Hypothalamus (tissue), 51 donors: ENCODE measurements around the gene HPCAL1.
A peak's percentile ranks its signal among the peaks of the same experiment; 100 is the strongest.
"Not testable (repeated sequence)": the region's sequence is repeated elsewhere in the genome, so short reads cannot be mapped to it uniquely, and the experiment has no call there.

ENCODE experiments used
- DNase-seq, 51 donors: peaks; one replicate each; lab custom pipeline; 2025; lab: John Stamatoyannopoulos, UW

Gene HPCAL1

GRCh38 chr2:10432311-10433181 is 129.8 kb downstream of the HPCAL1 start:
- no peak for DNase-seq

- DNase-seq: no peak
Measured at GRCh38 chr2:10433264-10433946, 130.7 kb downstream of the HPCAL1 start.

- DNase-seq: no peak
Measured at GRCh38 chr2:10433947-10434885, 131.5 kb downstream of the HPCAL1 start.

GRCh38 chr2:10434886-10435819 is 132.4 kb downstream of the HPCAL1 start:
- DNase-seq: peak in 44 of 51 donors; percentile 12 to 81 (median 50)

GRCh38 chr2:10435820-10436204 is 133.1 kb downstream of the HPCAL1 start:
- DNase-seq: no peak

- no peak for DNase-seq
Measured at GRCh38 chr2:10436583-10437110, 133.9 kb downstream of the HPCAL1 start.

DNA sequence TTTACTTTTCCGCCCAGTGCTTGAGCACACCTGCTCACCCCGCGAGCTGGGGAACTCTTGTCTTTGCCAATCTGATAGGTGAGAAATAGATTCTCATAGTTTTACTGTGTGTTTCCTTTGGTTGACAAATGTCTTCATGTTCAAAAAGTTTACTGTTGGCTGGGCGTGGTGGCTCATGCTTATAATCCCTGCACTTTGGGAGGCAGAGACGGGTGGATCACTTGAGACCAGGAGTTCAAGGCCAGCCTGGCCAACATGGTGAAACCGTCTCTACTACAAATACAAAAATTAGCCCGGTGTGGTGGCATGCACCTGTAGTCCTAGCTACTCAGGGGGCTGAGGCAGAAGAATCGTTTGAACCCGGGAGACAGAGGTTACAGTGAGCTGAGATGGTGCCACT is 135.1 kb downstream of the HPCAL1 start:
- DNase-seq: no peak

DNA sequence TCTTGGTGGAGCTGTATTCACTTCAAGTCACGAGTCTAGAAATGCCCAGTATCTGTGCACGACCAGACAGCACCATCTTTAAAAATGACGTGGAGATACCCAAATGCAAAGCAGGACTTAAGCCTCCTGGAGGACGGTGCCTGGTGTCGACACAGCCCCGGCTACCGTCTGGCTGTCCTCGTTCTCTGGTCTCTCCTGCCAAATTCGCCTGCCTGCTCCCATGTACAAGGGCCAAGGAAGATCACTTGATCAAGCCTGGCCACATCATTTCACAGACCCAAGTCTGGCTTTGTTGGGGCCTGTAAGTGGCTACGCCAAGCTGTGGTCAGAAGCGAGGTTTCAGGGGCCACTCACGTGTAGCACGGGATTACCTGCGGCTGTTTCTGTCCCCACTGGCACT is 136.0 kb downstream of the HPCAL1 start:
- peak in 1 of 51 donors; percentile 9 for DNase-seq

GRCh38 chr2:10439185-10439879 is 136.6 kb downstream of the HPCAL1 start:
- no peak for DNase-seq

GRCh38 chr2:10439971-10440370 is 137.3 kb downstream of the HPCAL1 start:
- no peak for DNase-seq

DNA sequence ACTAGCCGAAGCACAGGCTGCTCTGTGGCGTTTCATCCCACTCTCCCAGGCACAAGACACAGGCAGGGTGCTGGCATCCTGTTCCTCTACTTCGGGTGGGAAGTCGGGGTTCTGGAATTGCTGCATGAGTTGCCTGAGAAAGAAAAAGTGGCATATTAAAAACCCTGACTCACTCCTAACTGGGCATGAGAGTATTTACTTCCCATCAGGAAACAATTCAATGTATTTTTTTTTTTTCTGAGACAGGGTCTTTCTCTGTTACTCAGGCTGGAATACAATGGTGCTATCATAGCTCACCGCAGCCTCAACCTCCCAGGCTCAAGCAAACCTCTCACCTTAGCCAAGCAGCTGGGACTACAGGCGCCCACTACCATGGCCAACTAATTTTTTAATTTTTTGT is 138.0 kb downstream of the HPCAL1 start:
- DNase-seq: no peak

DNA sequence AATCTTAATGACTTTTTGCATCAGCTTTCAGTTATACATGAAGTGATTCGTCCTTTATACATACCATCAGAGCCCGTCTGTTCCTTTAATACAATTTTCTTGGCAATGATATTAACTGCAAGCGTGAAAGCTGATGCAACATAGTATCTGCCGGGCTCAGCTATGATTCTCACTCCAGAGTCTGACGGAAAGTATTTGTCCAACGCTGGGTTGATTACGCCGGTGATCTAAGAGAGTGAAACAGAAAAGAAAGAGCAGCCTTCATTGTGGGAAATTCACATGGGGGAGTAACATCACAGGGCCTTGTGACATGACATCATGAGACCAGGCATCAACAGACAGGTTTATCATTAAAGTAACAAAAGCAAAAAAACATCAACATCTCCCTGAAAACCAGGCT is 139.2 kb downstream of the HPCAL1 start:
- no peak for DNase-seq

- not testable (repeated sequence) for DNase-seq
Measured at GRCh38 chr2:10442469-10443126, 139.9 kb downstream of the HPCAL1 start.

DNA sequence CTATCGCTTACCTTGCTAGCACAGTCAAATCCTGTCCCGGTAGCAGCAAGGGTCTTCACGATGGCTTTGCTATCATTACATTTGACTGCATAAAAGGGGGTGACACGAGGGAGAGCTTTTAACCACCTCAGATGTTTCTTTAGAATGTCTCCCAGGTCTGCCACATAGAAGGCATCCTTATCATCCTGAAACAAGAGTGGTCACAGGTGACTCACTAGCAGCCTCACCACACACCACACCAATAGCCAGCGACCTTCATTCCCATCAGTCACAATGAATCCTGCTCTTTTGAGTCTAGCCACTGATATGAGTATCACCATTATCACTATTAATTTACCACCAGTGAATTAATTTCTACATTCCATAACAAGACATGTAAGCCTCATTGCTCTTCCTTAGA is 141.8 kb downstream of the HPCAL1 start:
- no peak for DNase-seq

DNA sequence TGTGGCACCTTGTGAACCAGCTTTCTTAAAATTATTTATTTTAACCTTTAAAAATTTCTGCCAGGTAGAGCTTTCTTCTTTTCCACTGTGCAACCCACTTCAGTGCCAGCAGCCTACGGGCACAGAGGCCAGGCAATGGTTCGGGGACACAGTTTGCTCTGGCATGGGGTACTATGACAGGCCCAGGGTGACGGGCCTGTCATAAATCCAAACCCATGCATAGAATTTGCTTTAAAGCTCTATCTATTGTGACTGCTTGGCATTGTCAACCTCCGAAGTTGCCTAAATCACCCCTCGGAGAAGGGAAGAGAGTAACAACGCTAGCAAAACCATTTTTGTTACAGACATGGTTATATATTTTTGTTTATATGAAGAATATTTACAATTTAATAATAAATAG is 143.9 kb downstream of the HPCAL1 start:
- DNase-seq: no peak

GRCh38 chr2:10447300-10447894 is 144.7 kb downstream of the HPCAL1 start:
- peak in 18 of 51 donors; percentile 38 to 77 (median 56) for DNase-seq

- peak; percentile 62 to 99 (median 93) for DNase-seq
Measured at GRCh38 chr2:10447895-10448575, 145.3 kb downstream of the HPCAL1 start, which contains the start of gene ODC1. ODC1 (minus strand) TSS chr2:10448327; CDS start chr2:10445032, 3,295 bp downstream.
